Gastroesophageal sphincter (tissue), 4 donors: ENCODE data around the gene UGT1A4. TPM values are rescaled to one million over a fixed set of nuclear protein-coding genes. Genes with fewer than 3 reads are reported as not detected.

Source experiments
- ATAC-seq: fragments of 150-250 bp; one replicate; pipeline ENCODE4 v1.9.1; 2016; ENCODE audit warnings: mild to moderate bottlenecking, moderate library complexity
- H3K27ac ChIP-seq, 4 donors: fragments of 200-600 bp; sonication (generic) in 3 of 4; 1 replicate in 3 of 4; 2 replicates in 1 of 4; pipeline ENCODE4 v1.5.1; 2016 to 2019
- H3K27me3 ChIP-seq: fragments of 200-600 bp; sonication (generic); one replicate; pipeline ENCODE4 v1.5.1; 2019
- H3K36me3 ChIP-seq, 2 donors: fragments of 200-600 bp; sonication (generic); one replicate each; pipeline ENCODE4 v1.5.1; 2019; ENCODE audit warnings: control low read depth in 1 of 2
- H3K4me1 ChIP-seq, 3 donors: fragments of 200-600 bp; sonication (generic); 1 replicate in 2 of 3; 2 replicates in 1 of 3; pipeline ENCODE4 v1.5.1; 2016 to 2019; ENCODE audit warnings: control low read depth in 2 of 3
- H3K4me3 ChIP-seq, 2 donors: fragments of 200-600 bp; sonication (generic); one replicate each; pipeline ENCODE4 v1.5.1; 2019; ENCODE audit warnings: mild to moderate bottlenecking in 1 of 2, moderate library complexity in 1 of 2
- H3K9me3 ChIP-seq, 3 donors: fragments of 200-600 bp; sonication (generic); one replicate each; pipeline ENCODE4 v1.5.1; 2017 to 2019; ENCODE audit warnings: control low read depth in 2 of 3
- EP300 ChIP-seq: sonication (generic); formaldehyde crosslinking; IDR thresholded peaks from one replicate; pipeline ENCODE4 v1.6.1; 2017; ENCODE audit warnings: antibody characterized with exemption, mild to moderate bottlenecking
- POLR2A ChIP-seq, 2 donors: fragments of 450-650 bp; IDR thresholded peaks; one replicate each; pipeline ENCODE4 v1.6.1; 2017; ENCODE audit warnings: antibody characterized with exemption in 2 of 2, mild to moderate bottlenecking in 2 of 2, moderate library complexity in 1 of 2
- POLR2AphosphoS5 ChIP-seq: sonication (generic); formaldehyde crosslinking; IDR thresholded peaks from one replicate; pipeline ENCODE4 v1.6.1; 2017; ENCODE audit warnings: antibody characterized with exemption
- WGBS, 2 donors: methylation state at CpG; one replicate each; pipeline ENCODE4 v1.1.5; 2018; ENCODE audit warnings: low coverage in 1 of 2; 5-methylcytosine and 5-hydroxymethylcytosine counted together
- total RNA-seq, 4 donors: library from RNA; depleted of rRNA; stranded (reverse); fragments of >200 nt; gene quantifications; one replicate each; pipeline ENCODE4 v1.1.0, GENCODE V29; 2016
- TF ChIP-seq, protein P1 (sequence below), 4 experiments: fragments of 200-600 bp in 2 of 4; fragments of 450-650 bp in 2 of 4; sonication (generic) in 1 of 4; IDR thresholded peaks; one replicate each; pipeline ENCODE4 v1.5.1; 2017 to 2019; ENCODE audit warnings: antibody characterized with exemption in 4 of 4, mild to moderate bottlenecking in 2 of 4, moderate library complexity in 2 of 4

The UGT1A4 gene
- total RNA-seq, 4 donors from 2014 or later: 0.13 TPM; not detected in 3

DNA sequence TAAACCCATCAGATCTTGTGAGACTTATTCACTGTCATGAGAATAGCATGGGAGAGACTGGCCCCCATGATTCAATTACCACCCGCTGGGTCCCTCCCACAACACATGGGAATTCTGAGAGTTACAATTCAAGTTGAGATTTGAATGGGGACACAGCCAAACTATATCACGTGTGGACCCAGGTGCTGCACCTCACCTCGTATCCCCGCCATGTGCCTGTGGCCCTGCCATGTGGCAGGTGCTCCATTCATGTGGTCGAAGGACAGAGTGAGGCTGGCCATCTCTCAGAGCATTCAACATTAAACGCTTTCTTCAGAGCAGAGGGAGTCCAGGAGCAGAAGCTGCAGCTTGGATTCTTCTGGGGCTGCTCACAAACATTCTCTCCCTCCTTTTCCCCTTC lies 91.8 kb downstream of the UGT1A4 start:
- Histone ChIP-seq H3K36me3 (no peaks in the 10 kb centered on the region), H3K4me3 (no peak overlapping the region), H3K27ac (no peak overlapping the region), H3K27me3 (peaks cover 30% of the 10 kb centered on the region), H3K4me1 (no peaks in the 10 kb centered on the region), H3K9me3 (no peaks in the 10 kb centered on the region)
- ATAC-seq: no peak
- TF ChIP-seq POLR2AphosphoS5 (no peak), EP300 (no peak), POLR2A (IDR thresholded peaks at IDR 0.05) (no peak)
- TF ChIP-seq, protein P1, sequence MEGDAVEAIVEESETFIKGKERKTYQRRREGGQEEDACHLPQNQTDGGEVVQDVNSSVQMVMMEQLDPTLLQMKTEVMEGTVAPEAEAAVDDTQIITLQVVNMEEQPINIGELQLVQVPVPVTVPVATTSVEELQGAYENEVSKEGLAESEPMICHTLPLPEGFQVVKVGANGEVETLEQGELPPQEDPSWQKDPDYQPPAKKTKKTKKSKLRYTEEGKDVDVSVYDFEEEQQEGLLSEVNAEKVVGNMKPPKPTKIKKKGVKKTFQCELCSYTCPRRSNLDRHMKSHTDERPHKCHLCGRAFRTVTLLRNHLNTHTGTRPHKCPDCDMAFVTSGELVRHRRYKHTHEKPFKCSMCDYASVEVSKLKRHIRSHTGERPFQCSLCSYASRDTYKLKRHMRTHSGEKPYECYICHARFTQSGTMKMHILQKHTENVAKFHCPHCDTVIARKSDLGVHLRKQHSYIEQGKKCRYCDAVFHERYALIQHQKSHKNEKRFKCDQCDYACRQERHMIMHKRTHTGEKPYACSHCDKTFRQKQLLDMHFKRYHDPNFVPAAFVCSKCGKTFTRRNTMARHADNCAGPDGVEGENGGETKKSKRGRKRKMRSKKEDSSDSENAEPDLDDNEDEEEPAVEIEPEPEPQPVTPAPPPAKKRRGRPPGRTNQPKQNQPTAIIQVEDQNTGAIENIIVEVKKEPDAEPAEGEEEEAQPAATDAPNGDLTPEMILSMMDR (IDR thresholded peaks at IDR 0.05): no peak
- WGBS, 2 donors: 94 to 100% methylated on average over 2 to 3 of the region's 6 CpGs

DNA sequence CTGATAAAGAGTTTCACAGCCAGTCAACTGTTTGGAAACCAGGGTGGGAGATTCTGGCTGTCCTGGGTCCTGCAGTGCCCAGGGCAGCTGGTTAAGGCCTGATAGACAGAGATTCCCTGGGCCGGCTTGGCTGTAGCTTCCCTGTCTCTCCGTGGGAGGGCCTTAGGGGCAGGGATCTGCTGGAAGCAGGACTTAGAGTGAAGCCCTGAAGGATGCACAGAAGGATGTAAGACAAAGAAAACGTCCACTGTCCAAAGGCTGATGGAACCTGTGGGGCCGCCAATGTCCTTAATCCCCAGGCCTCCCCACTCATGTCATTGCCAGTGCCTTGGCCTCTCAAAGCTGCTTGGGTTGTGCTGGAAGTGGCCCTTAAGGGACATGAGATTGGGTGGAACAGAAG lies 92.6 kb downstream of the UGT1A4 start:
- H3K36me3 ChIP-seq: no peaks in the 10 kb centered on the region
- H3K27me3 ChIP-seq: peaks cover 30% of the 10 kb centered on the region
- no peaks in the 10 kb centered on the region for H3K4me1 ChIP-seq
- no peak overlapping the region for H3K4me3 ChIP-seq
- TF ChIP-seq, protein P1 (IDR thresholded peaks at IDR 0.05): no peak
- no peak for TF ChIP-seq EP300
- TF ChIP-seq POLR2A (IDR thresholded peaks at IDR 0.05): no peak
- no peak for TF ChIP-seq POLR2AphosphoS5
- H3K9me3 ChIP-seq: no peaks in the 10 kb centered on the region
- no peak for ATAC-seq
- WGBS, 2 donors: 80% methylated on average over 3 of the region's 4 CpGs; no CpG with 5 or more reads in 1 of the 2 donors
- no peak overlapping the region for H3K27ac ChIP-seq

DNA sequence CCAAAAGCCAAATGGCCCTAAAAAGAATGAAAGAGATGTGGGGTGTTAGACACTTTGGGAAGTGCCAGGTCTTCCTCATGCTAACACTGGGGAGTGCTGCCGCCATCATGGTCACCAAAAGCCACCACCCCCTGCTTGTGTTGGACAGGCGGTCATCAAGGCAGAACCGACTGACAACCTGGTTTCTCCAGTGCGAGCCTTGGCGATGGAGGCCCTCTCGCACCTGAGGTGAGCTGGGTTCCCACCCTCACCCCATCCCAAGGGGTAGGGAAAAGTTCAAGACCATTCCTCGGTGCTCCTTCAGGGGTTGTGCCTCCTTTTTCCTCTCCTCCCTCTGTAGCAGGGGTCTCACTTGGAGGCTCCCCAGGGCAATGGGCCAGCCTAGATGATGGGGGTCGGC lies 93.2 kb downstream of the UGT1A4 start:
- TF ChIP-seq POLR2A (IDR thresholded peaks at IDR 0.05) (no peak), EP300 (no peak), POLR2AphosphoS5 (no peak)
- TF ChIP-seq, protein P1 (IDR thresholded peaks at IDR 0.05): no peak
- ATAC-seq: no peak
- Histone ChIP-seq H3K27ac (no peak overlapping the region), H3K4me3 (no peak overlapping the region), H3K4me1 (no peaks in the 10 kb centered on the region), H3K9me3 (peaks cover 0 to 5% (median 0%) of the 10 kb centered on the region in 3 donors), H3K27me3 (peaks cover 30% of the 10 kb centered on the region), H3K36me3 (no peaks in the 10 kb centered on the region)
- 67 to 83% methylated on average over 1 to 2 of the region's 8 CpGs for WGBS, 2 donors

DNA sequence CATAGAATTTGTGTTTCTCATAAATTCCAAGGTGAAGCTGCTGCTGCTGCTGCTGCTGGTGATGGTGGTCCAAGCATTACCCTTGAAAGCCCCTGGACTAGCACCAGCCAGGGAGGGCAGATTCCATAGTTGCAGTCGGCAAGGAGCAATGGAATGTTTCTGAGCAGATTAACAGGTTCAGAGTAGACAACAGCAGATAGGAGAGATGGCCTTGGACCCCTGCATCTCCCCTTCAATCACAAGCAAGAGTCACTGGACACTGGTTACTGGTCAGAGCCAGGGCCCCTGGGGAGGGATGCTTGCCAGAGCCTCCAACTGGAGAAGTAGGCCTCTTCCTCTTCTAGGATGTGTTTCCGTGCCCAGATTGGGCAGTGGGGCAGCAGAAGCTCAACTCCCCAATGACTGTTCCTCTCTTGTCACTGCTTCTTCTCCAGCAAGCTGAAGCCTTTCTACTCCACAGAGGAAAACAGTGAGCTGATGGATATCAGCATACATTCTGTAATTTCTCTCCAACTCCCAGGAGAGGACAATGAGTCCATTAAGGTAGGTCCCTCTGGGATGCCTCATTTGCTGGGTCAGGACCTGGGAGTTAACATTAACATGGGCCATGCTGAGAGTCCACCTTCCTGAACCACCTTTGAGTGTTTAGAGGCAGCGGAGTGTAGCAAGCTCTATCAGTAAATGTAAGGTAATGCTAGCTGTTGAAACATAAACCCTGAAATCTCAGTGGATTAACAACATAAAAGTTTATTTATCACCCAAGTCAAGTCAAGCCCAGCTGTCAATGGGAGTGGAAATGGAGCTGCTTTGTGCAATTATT lies 94.9 kb downstream of the UGT1A4 start:
- Histone ChIP-seq H3K27ac (no peak overlapping the region), H3K4me3 (no peak overlapping the region), H3K36me3 (no peaks in the 10 kb centered on the region), H3K9me3 (peaks cover 0 to 7% (median 0%) of the 10 kb centered on the region in 3 donors), H3K27me3 (peaks cover 18% of the 10 kb centered on the region), H3K4me1 (no peaks in the 10 kb centered on the region)
- no peak for ATAC-seq
- WGBS, 2 donors: 80 to 100% methylated on average over 1 of the region's 3 CpGs
- TF ChIP-seq, protein P1 (IDR thresholded peaks at IDR 0.05): no peak
- TF ChIP-seq POLR2A (IDR thresholded peaks at IDR 0.05): no peak
- TF ChIP-seq POLR2AphosphoS5: no peak
